ENCODE data around the gene CFAP410.
"Not testable (repeated sequence)": the region's sequence is repeated elsewhere in the genome, so short reads cannot be mapped to it uniquely, and the experiment has no call there.

Gene CFAP410

GRCh38 chr21:44315691-44316203 is 23.4 kb downstream of the CFAP410 start:
- DNase-seq, result no peak

- no peak for DNase-seq
These were observed 24.6 kb downstream of the CFAP410 start for GRCh38 chr21:44314561-44314960.

GRCh38 chr21:44314128-44314527 is 25.1 kb downstream of the CFAP410 start:
- no peak for DNase-seq

- DNase-seq, result no peak
These were observed 25.7 kb downstream of the CFAP410 start for GRCh38 chr21:44313451-44313850.

GRCh38 chr21:44312716-44313115 is 26.5 kb downstream of the CFAP410 start:
- DNase-seq, result no peak

GRCh38 chr21:44312089-44312488 is 27.1 kb downstream of the CFAP410 start:
- no peak for DNase-seq

GRCh38 chr21:44310628-44311507 is 28.3 kb downstream of the CFAP410 start:
- no peak for DNase-seq

GRCh38 chr21:44306936-44307704 is 32.1 kb downstream of the CFAP410 start:
- no peak for DNase-seq

- DNase-seq, result no peak
These were observed 33.5 kb downstream of the CFAP410 start for GRCh38 chr21:44305691-44306090.

- DNase-seq, result no peak
These were observed 34.3 kb downstream of the CFAP410 start for GRCh38 chr21:44304877-44305293.

GRCh38 chr21:44304011-44304616 is 35.1 kb downstream of the CFAP410 start:
- DNase-seq, result no peak

- no peak for DNase-seq
These were observed 35.7 kb downstream of the CFAP410 start for GRCh38 chr21:44303490-44303981.

GRCh38 chr21:44302573-44303401 is 36.4 kb downstream of the CFAP410 start:
- DNase-seq, result not testable (repeated sequence)

- DNase-seq, result peak; percentile 66
These were observed 37.2 kb downstream of the CFAP410 start for GRCh38 chr21:44301961-44302406.

- DNase-seq, result no peak
These were observed 38.0 kb downstream of the CFAP410 start for GRCh38 chr21:44301141-44301540.

GRCh38 chr21:44300262-44300959 is 38.8 kb downstream of the CFAP410 start:
- peak; percentile 79 for DNase-seq

GRCh38 chr21:44299458-44300261 is 39.5 kb downstream of the CFAP410 start, which contains the start of gene PFKL:
TSS of gene PFKL (plus strand) at chr21:44300053. CDS start at chr21:44300106, 53 bp downstream.
- peak; percentile 79 for DNase-seq

GRCh38 chr21:44299085-44299457 is 40.1 kb downstream of the CFAP410 start:
- no peak for DNase-seq

- DNase-seq, result no peak
These were observed 40.9 kb downstream of the CFAP410 start for GRCh38 chr21:44298301-44298700.

- DNase-seq, result peak; percentile 92
These were observed 41.5 kb downstream of the CFAP410 start for GRCh38 chr21:44297525-44298290.
